ENCODE results near the gene AP1B1. TPM values are rescaled to one million over a fixed set of nuclear protein-coding genes. Genes with fewer than 3 reads are reported as not detected.

The AP1B1 gene
- total and polyA plus RNA-seq, 8 donors = 32.5 to 99.1 (median 36.1) TPM

DNA sequence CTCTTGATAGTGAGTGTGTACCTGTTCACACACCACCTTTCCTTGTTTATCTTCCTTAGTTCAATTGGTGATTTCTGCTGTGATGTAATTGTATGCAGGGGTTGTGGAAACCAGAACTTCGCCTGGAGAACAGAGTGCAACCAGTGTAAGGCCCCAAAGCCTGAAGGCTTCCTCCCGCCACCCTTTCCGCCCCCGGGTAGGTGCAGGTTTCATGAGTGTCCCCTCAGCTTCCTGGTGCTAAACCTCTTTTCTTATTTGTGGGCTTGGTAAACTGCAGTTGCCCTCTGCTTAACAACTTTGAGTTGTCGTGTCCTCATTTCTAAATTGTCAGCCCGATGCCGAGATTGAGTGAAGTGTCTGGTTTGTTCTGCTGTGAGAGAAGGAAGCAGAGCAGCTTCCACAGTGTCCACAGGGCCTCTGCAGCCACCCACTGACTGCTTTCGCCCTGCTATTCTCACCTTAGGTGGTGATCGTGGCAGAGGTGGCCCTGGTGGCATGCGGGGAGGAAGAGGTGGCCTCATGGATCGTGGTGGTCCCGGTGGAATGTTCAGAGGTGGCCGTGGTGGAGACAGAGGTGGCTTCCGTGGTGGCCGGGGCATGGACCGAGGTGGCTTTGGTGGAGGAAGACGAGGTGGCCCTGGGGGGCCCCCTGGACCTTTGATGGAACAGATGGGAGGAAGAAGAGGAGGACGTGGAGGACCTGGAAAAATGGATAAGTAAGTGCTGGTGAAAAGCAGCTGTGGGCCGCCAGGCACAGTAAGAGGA is 89.1 kb downstream of the AP1B1 start:
- TF ChIP-seq, protein P1, sequence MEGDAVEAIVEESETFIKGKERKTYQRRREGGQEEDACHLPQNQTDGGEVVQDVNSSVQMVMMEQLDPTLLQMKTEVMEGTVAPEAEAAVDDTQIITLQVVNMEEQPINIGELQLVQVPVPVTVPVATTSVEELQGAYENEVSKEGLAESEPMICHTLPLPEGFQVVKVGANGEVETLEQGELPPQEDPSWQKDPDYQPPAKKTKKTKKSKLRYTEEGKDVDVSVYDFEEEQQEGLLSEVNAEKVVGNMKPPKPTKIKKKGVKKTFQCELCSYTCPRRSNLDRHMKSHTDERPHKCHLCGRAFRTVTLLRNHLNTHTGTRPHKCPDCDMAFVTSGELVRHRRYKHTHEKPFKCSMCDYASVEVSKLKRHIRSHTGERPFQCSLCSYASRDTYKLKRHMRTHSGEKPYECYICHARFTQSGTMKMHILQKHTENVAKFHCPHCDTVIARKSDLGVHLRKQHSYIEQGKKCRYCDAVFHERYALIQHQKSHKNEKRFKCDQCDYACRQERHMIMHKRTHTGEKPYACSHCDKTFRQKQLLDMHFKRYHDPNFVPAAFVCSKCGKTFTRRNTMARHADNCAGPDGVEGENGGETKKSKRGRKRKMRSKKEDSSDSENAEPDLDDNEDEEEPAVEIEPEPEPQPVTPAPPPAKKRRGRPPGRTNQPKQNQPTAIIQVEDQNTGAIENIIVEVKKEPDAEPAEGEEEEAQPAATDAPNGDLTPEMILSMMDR (IDR thresholded peaks at IDR 0.05) = no peak
- ATAC-seq = no peak
- H3K9me3 ChIP-seq = no peaks in the 10 kb centered on the region
- H3K27ac ChIP-seq = no peak overlapping the region
- no peaks in the 10 kb centered on the region for H3K27me3 ChIP-seq
- no peak overlapping the region for H3K4me3 ChIP-seq
- DNase-seq = no peak
- H3K4me1 ChIP-seq = peaks cover 8 to 9% of the 10 kb centered on the region in 2 donors
- H3K36me3 ChIP-seq = peaks cover 20 to 79% of the 10 kb centered on the region in 2 donors
- intact Hi-C loops (cut with DNase I) = no loop called here

DNA sequence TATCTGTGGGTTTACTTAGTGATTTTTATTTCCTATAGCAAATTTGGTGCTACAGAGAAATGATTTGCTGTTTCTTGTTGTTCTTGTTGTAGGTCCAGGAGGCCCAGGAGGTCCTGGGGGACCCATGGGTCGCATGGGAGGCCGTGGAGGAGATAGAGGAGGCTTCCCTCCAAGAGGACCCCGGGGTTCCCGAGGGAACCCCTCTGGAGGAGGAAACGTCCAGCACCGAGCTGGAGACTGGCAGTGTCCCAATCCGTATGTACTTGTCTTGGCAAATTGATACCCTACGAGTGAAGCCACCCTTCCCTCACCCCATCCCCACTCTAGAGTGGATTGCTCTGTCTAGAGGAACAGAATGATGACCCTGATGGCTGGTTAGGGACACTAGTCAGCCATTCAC is 89.7 kb downstream of the AP1B1 start:
- H3K27ac ChIP-seq = no peak overlapping the region
- TF ChIP-seq, protein P1 (IDR thresholded peaks at IDR 0.05) = no peak
- DNase-seq (no peak), ATAC-seq (no peak)
- intact Hi-C loops (cut with DNase I) = no loop called here
- no peak overlapping the region for H3K4me3 ChIP-seq
- H3K27me3 ChIP-seq = no peaks in the 10 kb centered on the region
- H3K36me3 ChIP-seq = peaks cover 20 to 86% of the 10 kb centered on the region in 2 donors
- H3K4me1 ChIP-seq = peaks cover 8 to 9% of the 10 kb centered on the region in 2 donors
- H3K9me3 ChIP-seq = no peaks in the 10 kb centered on the region

DNA sequence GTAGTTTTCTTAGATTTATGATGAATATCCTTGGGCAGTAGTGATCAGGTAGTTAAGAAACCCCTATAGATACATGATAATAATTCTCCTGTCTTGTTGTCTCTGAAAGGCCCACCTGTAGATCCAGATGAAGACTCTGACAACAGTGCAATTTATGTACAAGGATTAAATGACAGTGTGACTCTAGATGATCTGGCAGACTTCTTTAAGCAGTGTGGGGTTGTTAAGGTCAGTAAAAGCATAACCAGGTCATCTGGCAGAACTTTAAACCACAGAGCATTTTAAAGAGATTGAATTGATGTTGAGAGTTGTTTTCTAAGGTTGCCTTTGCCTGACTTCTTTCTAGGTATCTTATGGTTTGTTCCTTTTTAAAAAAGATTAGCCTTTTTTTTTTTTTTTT is 96.0 kb downstream of the AP1B1 start:
- TF ChIP-seq, protein P1 (IDR thresholded peaks at IDR 0.05) = no peak
- Histone ChIP-seq H3K9me3 (no peaks in the 10 kb centered on the region), H3K27ac (no peak overlapping the region), H3K4me3 (no peak overlapping the region), H3K4me1 (no peaks in the 10 kb centered on the region), H3K27me3 (no peaks in the 10 kb centered on the region), H3K36me3 (peaks cover 7 to 100% of the 10 kb centered on the region in 2 donors)
- intact Hi-C loops (cut with DNase I) = no loop called here
- ATAC-seq (no peak), DNase-seq (no peak)

DNA sequence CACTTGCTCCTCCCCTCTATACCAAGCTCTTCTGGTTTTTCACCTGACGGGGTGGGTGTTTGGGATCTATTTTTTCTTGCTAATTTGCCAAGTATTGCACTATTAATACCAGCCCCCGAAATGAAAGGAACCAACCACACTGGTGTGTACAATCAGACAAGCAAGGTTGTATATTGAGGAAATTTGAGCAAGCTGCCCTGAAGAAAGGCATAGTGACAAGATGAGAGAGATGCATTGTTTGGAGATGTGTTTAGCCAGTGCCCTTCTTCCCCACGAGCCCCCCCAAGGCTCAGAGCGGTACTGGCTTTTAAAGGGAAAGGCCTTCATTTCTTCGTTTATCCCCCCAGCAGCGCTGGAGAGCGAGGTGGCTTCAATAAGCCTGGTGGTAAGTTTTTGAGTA is 97.2 kb downstream of the AP1B1 start:
- H3K36me3 ChIP-seq = peaks cover 0 to 100% of the 10 kb centered on the region in 2 donors
- DNase-seq (no peak), ATAC-seq (no peak)
- intact Hi-C loops (cut with DNase I) = no loop called here
- H3K4me3 ChIP-seq = no peak overlapping the region
- H3K9me3 ChIP-seq = no peaks in the 10 kb centered on the region
- H3K27me3 ChIP-seq = no peaks in the 10 kb centered on the region
- H3K4me1 ChIP-seq = no peaks in the 10 kb centered on the region
- TF ChIP-seq, protein P1 (IDR thresholded peaks at IDR 0.05) = no peak
- H3K27ac ChIP-seq = no peak overlapping the region

DNA sequence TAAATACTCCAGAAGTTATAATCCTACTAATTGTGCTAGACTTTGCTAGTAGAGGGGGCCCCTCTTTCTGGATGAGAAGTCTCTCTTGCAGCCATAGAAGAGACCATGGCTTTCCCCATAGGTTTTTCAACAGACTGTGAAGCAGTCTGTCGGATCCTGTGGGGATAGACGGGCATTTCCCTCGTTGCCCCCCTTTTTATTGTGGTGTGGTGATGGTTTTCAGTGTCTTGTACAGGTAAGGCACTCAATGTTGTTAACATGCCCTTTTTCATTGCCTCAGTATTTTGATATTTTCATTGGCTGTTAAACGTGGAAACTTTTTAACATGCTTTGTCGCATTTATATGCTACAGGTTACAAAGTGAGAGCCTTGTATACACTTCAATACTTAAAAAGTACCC is 98.3 kb downstream of the AP1B1 start:
- Histone ChIP-seq H3K4me3 (no peak overlapping the region), H3K4me1 (no peaks in the 10 kb centered on the region), H3K9me3 (no peaks in the 10 kb centered on the region), H3K36me3 (peaks cover 0 to 100% of the 10 kb centered on the region in 2 donors), H3K27ac (no peak overlapping the region), H3K27me3 (no peaks in the 10 kb centered on the region)
- TF ChIP-seq, protein P1 (IDR thresholded peaks at IDR 0.05) = no peak
- intact Hi-C loops (cut with DNase I) = no loop called here
- ATAC-seq (no peak), DNase-seq (no peak)
